GM12878 (cell line): ENCODE results near the gene GRK2. TPM values are rescaled to one million over a fixed set of nuclear protein-coding genes. Genes with fewer than 3 reads are reported as not detected.

Source experiments
- ATAC-seq: fragments of 200-7000 bp; cut with Tn5 transposase; 3 replicates; pipeline ENCODE4 v1.9.1; 2020; ENCODE audit warnings: mild to moderate bottlenecking, moderate library complexity
- BruUV-seq: library from RNA; stranded (reverse); fragments of 400-500 nt; replicated peaks from 2 replicates; lab custom pipeline; 2021; lab: Mats Ljungman, UMichigan
- CTCF ChIA-PET: fragments of 300-600 bp; sonication (Branson Sonifier 250); formaldehyde crosslinking; extraction: SDS; loops from one replicate; lab custom pipeline; 2021; ENCODE audit warnings: inconsistent platforms; lab: Yijun Ruan, JAX
- POLR2A ChIA-PET: fragments of 350-600 bp; formaldehyde crosslinking; extraction: SDS; loops from one replicate; lab custom pipeline; 2021; ENCODE audit warnings: inconsistent platforms; lab: Charles Lee
- RAD21 ChIA-PET: fragments of 300-600 bp; sonication (Branson Sonifier 250); formaldehyde crosslinking; loops from one replicate; lab custom pipeline; 2023; ENCODE audit warnings: antibody characterized with exemption; ENCODE audit not compliant: unreplicated experiment; lab: Charles Lee
- SMC1A ChIA-PET: fragments of 300-600 bp; sonication (Branson Sonifier 250); formaldehyde crosslinking; loops from one replicate; lab custom pipeline; 2023; ENCODE audit not compliant: unreplicated experiment, uncharacterized antibody; lab: Charles Lee
- DNase-seq: peaks from one replicate; pipeline ENCODE4 v3.0.0-alpha.2; 2011; ENCODE audit warnings: low read depth, low spot score
- FAIRE-seq: peaks from 3 replicates; lab custom pipeline; 2011; peaks lifted over from hg19 to GRCh38; lab: Jason Lieb, UNC
- H2AFZ ChIP-seq: 2 replicates; pipeline ENCODE4 v1.6.0; 2011; ENCODE audit warnings: low read depth, low read length, control low read depth; ENCODE audit not compliant: control insufficient read depth
- H3K27ac ChIP-seq: 2 replicates; pipeline ENCODE4 v1.5.1; 2011; ENCODE audit warnings: control low read depth; ENCODE audit not compliant: control insufficient read depth, insufficient read depth
- H3K27me3 ChIP-seq, 2 experiments: replicated peaks in 1 of 2; 2 replicates each; pipeline versions ENCODE4 v1.6.0 to v1.6.1; 2011; ENCODE audit warnings: low read length in 1 of 2; ENCODE audit not compliant: control insufficient read depth in 2 of 2, insufficient read depth in 2 of 2
- H3K36me3 ChIP-seq, 2 experiments: 2 replicates each; pipeline ENCODE4 v1.5.1; 2011; ENCODE audit warnings: low read length in 1 of 2; ENCODE audit not compliant: control insufficient read depth in 2 of 2, insufficient read depth in 2 of 2
- H3K4me1 ChIP-seq: 2 replicates; pipeline ENCODE4 v1.6.1; 2011; ENCODE audit warnings: mild to moderate bottlenecking, low read length, moderate library complexity, mixed read lengths; ENCODE audit not compliant: control insufficient read depth, insufficient read depth
- H3K4me2 ChIP-seq: 2 replicates; pipeline ENCODE4 v1.6.0; 2011; ENCODE audit warnings: control low read depth; ENCODE audit not compliant: control insufficient read depth, insufficient read depth
- H3K4me3 ChIP-seq: fragments of 200-600 bp; sonication (generic); 2 replicates; pipeline ENCODE4 v1.5.1; 2016
- H3K79me2 ChIP-seq: 2 replicates; pipeline ENCODE4 v1.6.0; 2011; ENCODE audit warnings: low read length; ENCODE audit not compliant: control insufficient read depth, insufficient read depth
- H3K9ac ChIP-seq: 2 replicates; pipeline ENCODE4 v1.8.0; 2011; ENCODE audit warnings: low read length, control low read depth, mixed read lengths; ENCODE audit not compliant: control insufficient read depth, insufficient read depth
- H3K9me3 ChIP-seq: replicated peaks from 3 replicates; pipeline ENCODE4 v1.5.1; 2011; ENCODE audit warnings: mild to moderate bottlenecking, low read length; ENCODE audit not compliant: control insufficient read depth, insufficient read depth
- H4K20me1 ChIP-seq: 2 replicates; pipeline ENCODE4 v1.6.0; 2011; ENCODE audit not compliant: control insufficient read depth, insufficient read depth
- LARP7 ChIP-seq: fragments of 450-650 bp; IDR thresholded peaks from 2 replicates; pipeline ENCODE4 v1.6.1; 2017; ENCODE audit warnings: mild to moderate bottlenecking
- POLR2A ChIP-seq: IDR thresholded peaks from 2 replicates; pipeline ENCODE4 v1.6.1; 2011; ENCODE audit warnings: low read depth, mild to moderate bottlenecking, low read length
- WGBS: methylation state at CpG from one replicate; pipeline ENCODE4 v1.1.6; 2016; ENCODE audit warnings: low lambda C conversion rate; ENCODE audit not compliant: insufficient replicate concordance, insufficient coverage; ENCODE audit errors: missing lambda C conversion rate; 5-methylcytosine and 5-hydroxymethylcytosine counted together
- in situ Hi-C: fragments of 300-500 bp; cut with MboI; formaldehyde crosslinking; loops from 9 replicates; pipeline ENCODE4 v1.14.3; 2018; ENCODE audit warnings: mixed read lengths
- intact Hi-C: fragments of 100-400 bp; cut with micrococcal nuclease; formaldehyde crosslinking; loops from one replicate; pipeline ENCODE4 v1.14.2; 2022; ENCODE audit not compliant: unreplicated experiment
- polyA plus RNA-seq, 11 experiments: library from polyadenylated mRNA; depleted of rRNA in 4 of 11; unstranded in 6 of 11; stranded (reverse) in 5 of 11; fragments of >200 nt; fragmentation: Nextera tagmentation in 4 of 11; fragmentation: Illumina TruSeq in 1 of 11; extraction: Ambion mirVana in 4 of 11; extraction: Trizol in 1 of 11; gene quantifications; 1 replicate in 1 of 11; 2 replicates in 10 of 11; pipeline versions ENCODE4 v1.2.1 to v1.2.3, GENCODE V29; 2011 to 2016; ENCODE audit warnings: inconsistent platforms in 2 of 11, missing spikeins in 2 of 11, low read depth in 1 of 11
- total RNA-seq, 4 experiments: library from RNA; depleted of rRNA in 3 of 4; stranded (reverse); fragments of >200 nt in 3 of 4; fragmentation: Illumina TruSeq in 1 of 4; extraction: Trizol in 1 of 4; gene quantifications; 2 replicates each; pipeline versions ENCODE4 v1.2.1 to v1.2.3, GENCODE V29; 2013 to 2021
- TF ChIP-seq, protein P1 (sequence below), 3 experiments: IDR thresholded peaks in 2 of 3; conservative IDR thresholded peaks in 1 of 3; 2 replicates each; pipeline ENCODE4 v1.5.1; 2011; ENCODE audit warnings: low read depth in 3 of 3, low read length in 3 of 3, mild to moderate bottlenecking in 3 of 3, control low read depth in 2 of 3, moderate library complexity in 2 of 3, inconsistent platforms in 1 of 3, mixed read lengths in 1 of 3; ENCODE audit not compliant: control insufficient read depth in 2 of 3, insufficient read depth in 1 of 3; ENCODE audit errors: extremely low read depth in 1 of 3

Gene GRK2
- total and polyA plus RNA-seq, 10 of the 15 experiments (the other 5 are each of a cell fraction or from before 2014, with no cell fraction given): 1.0 to 160 (median 66.1) TPM

DNA sequence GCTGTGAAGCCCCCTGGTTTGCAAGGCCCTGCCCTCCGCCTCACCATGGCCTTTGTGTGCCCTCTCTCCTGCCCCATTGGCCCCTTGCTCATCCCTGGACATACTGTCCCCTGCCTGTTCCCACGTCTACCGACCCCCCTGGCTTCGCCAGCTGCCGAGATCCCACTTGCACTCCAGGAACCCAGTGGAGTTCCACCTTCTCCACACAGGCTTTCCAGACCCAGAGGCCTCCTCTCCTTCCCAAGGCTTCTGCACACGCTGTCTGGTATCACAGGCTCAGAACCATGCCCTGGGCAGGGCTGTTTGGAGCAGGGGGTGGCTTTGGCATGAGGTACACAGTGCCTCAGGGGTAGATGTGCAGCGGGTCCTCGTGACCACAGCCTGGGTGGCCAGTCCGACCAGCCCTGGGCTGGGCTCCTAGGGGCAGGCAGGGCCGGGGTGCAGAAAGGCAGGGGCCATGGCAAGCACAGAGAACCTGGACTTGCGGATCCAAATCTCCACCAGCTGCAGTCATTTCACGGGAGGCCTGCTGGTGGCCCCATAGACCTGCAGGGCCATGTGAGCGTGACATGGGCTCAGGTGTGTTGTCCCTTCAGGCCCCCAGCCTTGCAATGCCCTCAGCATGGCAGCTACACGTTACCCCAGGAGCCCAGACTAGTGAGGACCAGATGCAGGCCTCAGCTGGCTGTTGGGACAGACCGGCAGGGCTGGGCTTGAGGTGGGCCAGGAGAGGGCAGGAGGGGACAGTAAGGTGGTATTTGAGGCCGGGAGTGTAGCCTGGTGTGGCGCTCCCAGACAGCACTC is 9.5 kb downstream of the GRK2 start:
- in situ Hi-C loops: no loop called here
- intact Hi-C loops: no loop called here
- POLR2A ChIA-PET: interaction anchor here (2.6 kb wide), 1 partner anchor 7 kb away, joined by 16 read pairs; no protein-coding TSS in a partner anchor

More for the DNA sequence above, 9.5 kb downstream of the GRK2 start:
- no peaks in the 10 kb centered on the region for H4K20me1 ChIP-seq
- ChIA-PET CTCF (interaction anchor here (0.8 to 1.9 kb wide), 4 partner anchors 12 to 107 kb away, joined by 3 to 9 read pairs (median 4); no protein-coding TSS in a partner anchor), SMC1A (interaction anchor here (0.5 to 0.6 kb wide), 2 partner anchors 11 to 71 kb away, joined by 3 read pairs; no protein-coding TSS in a partner anchor), RAD21 (no interaction called here)
- H3K27ac ChIP-seq: peak overlapping the region; percentile 99
- peak overlapping the region; percentile 84 for H3K4me2 ChIP-seq
- no peaks in the 10 kb centered on the region for H3K27me3 ChIP-seq
- H3K79me2 ChIP-seq: peaks cover 82% of the 10 kb centered on the region
- no peak for DNase-seq
- no peaks in the 10 kb centered on the region for H3K9me3 ChIP-seq
- no peak for FAIRE-seq
- H2AFZ ChIP-seq: no peak overlapping the region
- H3K9ac ChIP-seq: peak overlapping the region; percentile 37
- peaks cover 63% of the 10 kb centered on the region for H3K4me1 ChIP-seq
- no peak for TF ChIP-seq LARP7
- TF ChIP-seq, protein P1, sequence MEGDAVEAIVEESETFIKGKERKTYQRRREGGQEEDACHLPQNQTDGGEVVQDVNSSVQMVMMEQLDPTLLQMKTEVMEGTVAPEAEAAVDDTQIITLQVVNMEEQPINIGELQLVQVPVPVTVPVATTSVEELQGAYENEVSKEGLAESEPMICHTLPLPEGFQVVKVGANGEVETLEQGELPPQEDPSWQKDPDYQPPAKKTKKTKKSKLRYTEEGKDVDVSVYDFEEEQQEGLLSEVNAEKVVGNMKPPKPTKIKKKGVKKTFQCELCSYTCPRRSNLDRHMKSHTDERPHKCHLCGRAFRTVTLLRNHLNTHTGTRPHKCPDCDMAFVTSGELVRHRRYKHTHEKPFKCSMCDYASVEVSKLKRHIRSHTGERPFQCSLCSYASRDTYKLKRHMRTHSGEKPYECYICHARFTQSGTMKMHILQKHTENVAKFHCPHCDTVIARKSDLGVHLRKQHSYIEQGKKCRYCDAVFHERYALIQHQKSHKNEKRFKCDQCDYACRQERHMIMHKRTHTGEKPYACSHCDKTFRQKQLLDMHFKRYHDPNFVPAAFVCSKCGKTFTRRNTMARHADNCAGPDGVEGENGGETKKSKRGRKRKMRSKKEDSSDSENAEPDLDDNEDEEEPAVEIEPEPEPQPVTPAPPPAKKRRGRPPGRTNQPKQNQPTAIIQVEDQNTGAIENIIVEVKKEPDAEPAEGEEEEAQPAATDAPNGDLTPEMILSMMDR (IDR thresholded peaks at IDR 0.05 in 2 of 3, conservative IDR thresholded peaks at IDR 0.05 in 1 of 3; ENCODE audit: control insufficient read depth in 2 of 3, extremely low read depth in 1 of 3, insufficient read depth in 1 of 3, low read depth in 3 of 3, low read length in 3 of 3): peak; percentile 11 to 17 (median 11); a peak in 1 of 6 replicates
- TF ChIP-seq POLR2A: peak; percentile 53; the same call in 1 of the 2 replicates
- ATAC-seq: no peak
- no peak overlapping the region for H3K4me3 ChIP-seq
- BruUV-seq: no TSS peak
- 69% methylated on average over 17 of the region's 17 CpGs for WGBS
- peaks cover 23 to 42% of the 10 kb centered on the region in 2 experiments for H3K36me3 ChIP-seq
